Posterior cingulate gyrus (tissue), 11 donors: Measurements from ENCODE around the gene RBM7.
A peak's percentile ranks its signal among the peaks of the same experiment; 100 is the strongest.

Experiments
- DNase-seq, 10 donors: peaks; one replicate each; pipeline versions ENCODE4 v3.0.0 to v3.0.0-alpha.2; 2020 to 2021; ENCODE audit warnings: mixed read lengths in 3 of 10
- intact Hi-C: fragments of 100-400 bp; cut with DNase I; formaldehyde crosslinking; loops from one replicate; pipeline ENCODE4 v1.15.1; 2023

The RBM7 gene, protein sequence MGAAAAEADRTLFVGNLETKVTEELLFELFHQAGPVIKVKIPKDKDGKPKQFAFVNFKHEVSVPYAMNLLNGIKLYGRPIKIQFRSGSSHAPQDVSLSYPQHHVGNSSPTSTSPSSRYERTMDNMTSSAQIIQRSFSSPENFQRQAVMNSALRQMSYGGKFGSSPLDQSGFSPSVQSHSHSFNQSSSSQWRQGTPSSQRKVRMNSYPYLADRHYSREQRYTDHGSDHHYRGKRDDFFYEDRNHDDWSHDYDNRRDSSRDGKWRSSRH

DNA sequence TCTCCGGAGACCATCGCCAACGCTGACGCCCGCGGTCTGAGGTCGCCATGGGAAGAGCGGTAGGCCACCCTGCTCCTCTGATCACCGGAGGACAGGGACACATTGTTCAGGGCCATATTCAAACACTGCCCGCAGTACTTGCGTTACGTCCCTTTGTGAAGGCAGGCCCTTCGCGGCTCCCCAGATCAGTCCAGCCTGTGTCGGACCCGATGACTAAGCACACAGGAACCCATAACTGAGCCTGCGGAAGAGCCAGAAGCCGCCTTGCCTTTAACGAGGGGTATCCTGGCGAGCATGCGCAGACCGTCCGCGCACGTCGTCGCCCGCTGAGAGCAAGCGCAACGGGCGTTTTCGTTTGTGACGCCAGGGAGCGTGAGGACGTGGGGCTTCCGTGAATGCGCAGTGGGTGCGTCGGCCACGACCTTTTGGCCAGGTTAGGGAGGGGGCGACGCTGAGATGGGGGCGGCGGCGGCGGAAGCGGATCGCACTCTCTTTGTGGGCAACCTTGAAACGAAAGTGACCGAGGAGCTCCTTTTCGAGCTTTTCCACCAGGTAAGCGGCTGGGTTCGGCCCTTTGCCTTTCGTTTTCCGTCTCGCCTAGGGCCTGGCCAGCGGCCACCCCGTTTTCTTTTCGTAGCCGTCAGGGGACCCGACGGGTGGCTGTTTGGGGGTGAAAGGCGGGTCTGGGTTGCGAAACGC lies at the start of gene RBM7, which contains the start of gene C11orf71:
Gene RBM7, plus strand, starts transcription at position 451 of the 699 bp plus-strand sequence. Its CDS starts 6 bp downstream, at position 457.
Gene C11orf71, minus strand, starts transcription at position 296 of the 699 bp plus-strand sequence. Its CDS starts 180 bp downstream, at position 116.
- intact Hi-C loops, result loop anchor here (1.0 kb wide), 1 partner anchor 39 kb away; the partner anchor contains the start of gene REXO2

DNA sequence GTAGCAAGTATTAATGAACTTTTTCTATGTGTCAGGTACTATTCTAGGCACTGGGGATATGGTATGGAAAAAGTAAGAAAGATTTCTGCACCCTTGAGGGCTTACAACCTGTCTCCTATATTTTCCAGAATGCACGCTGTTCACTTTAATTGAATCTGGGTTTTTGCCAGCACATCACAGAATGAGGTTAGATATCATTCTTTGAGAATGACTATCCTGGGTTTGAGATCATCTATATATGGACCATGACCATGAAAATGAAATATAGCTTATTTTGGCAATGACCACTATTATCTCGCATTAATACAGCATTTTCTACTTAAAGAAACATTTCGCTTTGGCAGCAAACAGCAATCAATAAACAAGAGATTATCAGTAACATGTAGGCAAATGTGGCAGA lies 47.0 kb upstream of the RBM7 start:
- intact Hi-C loops, result no loop called here
- DNase-seq, result no peak

More for the DNA sequence above, at the start of gene RBM7, which contains the start of gene C11orf71:
- peak; percentile 91 to 99 (median 94) for DNase-seq

DNA sequence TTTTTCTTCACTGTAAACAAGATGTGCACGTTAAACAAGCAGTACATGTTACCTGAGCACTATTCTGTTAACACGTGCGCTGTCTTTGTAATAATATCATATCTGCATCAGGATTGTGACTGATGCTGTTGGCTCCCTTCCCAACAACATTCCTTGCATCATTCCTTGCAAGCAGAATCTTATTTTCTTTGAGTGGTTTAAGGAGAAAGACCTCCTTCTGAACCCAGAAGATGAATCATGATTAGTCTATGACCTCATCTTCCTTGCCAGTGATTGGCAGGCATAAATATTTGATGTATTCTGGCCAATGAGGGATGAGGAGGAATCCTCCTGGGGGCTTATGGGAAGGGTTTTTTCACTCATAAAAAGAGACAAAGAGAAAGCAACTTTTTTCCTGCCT lies 46.4 kb upstream of the RBM7 start:
- no peak for DNase-seq
- intact Hi-C loops, result no loop called here

DNA sequence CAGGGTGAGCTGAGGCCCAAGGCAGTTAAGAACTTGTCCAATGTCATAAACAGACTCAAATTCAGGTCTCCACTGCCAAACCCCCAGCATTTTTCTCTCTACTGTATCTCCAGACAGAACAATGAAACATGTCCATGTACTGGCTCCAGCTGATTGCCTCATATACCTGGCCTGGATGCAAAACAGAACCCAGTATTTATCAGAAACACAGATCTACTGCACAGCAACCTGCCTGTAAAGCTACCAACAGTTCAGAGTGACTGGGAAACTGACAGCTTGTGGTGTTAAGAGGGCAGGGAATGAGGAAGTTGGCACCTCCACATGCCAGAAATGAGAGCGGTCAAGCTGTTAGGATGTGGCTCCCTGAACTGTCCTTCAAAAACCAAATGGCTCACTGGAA lies 41.8 kb upstream of the RBM7 start:
- DNase-seq, result no peak
- intact Hi-C loops, result no loop called here

DNA sequence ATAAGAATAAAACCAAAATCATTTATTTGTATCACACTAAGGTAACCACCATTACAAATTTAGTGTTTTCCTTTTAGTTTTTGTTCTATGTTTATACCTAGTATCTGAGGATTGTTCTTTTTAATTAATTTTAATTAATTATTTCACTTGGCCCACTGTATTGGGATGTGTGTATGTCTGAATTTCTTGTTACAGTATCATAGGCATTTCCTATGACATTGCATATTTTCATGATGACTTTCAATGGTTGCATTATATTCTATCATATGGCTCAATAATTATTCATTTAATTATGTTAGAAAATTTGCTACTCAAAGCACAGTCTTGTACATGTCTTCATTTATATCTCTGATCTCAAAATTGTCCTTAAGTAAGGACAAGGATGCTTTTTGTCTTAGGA lies 41.1 kb upstream of the RBM7 start:
- no peak for DNase-seq
- intact Hi-C loops, result no loop called here

DNA sequence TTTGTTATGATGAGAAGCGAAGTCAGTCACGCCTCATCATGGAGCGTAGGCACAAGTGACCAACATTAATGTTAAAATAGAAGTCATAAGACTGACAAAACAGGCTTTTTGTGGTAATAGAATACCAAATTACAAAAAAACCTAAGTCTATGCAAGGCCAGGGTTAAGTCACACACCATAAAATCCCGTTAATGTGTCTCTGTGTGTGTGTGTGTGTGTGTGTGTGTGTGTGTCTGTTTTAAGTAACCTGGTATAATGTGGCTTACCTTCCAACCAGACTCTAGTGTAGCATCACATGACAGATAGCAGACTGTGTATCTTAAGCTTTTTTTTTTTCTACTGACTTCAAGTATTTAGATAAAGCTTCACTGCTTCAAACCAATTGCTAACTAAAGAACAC lies 38.1 kb upstream of the RBM7 start:
- intact Hi-C loops, result no loop called here
- no peak for DNase-seq

DNA sequence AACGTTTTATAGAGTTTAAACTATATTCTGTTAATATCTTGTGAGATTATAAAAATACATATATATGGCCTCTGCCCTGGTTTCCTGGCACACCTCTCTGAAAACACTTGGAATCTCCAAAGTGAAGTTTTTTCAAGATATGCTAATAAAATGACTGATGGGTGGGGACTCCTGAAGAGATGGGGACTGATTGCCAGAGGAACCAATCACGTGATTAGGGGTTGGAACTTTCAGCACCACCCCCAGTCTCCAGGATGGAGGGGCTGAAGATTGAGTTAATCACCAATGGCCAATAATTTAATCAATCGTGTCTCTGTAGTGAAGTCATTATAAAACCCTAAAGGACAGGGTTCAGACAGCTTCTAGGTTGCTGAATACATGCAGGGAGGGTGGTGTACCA lies 37.5 kb upstream of the RBM7 start:
- DNase-seq, result no peak
- intact Hi-C loops, result no loop called here

DNA sequence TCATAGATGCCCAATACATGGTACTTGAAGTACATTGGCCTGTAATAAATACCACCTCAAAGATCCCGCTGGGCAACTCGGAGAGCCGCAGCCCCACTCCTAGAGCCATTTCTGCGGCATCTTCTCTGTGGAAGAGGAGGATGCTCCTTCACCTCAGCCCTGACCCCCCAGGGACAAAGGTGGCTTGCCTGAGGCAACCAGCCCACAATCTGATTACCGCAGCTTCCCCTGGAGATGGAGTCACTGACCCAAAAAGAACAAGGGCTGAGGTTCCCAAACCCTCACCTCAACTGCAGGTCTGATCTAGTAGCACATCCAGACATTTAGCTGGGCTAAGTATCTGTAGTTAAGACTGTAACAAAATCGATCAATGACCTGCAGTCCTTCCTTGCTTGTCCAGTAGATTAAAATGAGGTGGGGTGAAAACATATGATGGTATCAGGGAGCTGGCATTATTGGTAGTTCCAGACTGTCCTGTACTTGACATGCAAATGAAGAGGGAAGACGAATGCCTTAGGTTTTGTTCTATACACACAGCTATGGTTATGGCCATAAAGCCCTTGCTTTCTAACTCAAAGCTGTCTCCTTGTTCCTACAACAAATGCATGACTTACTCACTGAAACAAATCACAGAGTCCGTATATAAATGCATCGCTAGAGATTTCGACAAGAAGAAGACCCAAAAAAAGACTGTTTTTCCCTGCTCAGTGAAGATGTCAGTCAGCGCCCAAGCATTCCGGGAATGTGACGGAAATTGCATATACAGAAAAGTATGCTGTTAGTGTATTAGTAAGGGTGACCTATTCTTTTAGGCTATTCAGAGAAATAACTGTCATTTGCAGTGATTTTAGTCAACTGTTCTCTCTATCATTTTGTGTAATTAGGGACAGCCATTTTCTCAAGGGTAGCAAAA lies 33.9 kb upstream of the RBM7 start:
- DNase-seq, result no peak
- intact Hi-C loops, result no loop called here

DNA sequence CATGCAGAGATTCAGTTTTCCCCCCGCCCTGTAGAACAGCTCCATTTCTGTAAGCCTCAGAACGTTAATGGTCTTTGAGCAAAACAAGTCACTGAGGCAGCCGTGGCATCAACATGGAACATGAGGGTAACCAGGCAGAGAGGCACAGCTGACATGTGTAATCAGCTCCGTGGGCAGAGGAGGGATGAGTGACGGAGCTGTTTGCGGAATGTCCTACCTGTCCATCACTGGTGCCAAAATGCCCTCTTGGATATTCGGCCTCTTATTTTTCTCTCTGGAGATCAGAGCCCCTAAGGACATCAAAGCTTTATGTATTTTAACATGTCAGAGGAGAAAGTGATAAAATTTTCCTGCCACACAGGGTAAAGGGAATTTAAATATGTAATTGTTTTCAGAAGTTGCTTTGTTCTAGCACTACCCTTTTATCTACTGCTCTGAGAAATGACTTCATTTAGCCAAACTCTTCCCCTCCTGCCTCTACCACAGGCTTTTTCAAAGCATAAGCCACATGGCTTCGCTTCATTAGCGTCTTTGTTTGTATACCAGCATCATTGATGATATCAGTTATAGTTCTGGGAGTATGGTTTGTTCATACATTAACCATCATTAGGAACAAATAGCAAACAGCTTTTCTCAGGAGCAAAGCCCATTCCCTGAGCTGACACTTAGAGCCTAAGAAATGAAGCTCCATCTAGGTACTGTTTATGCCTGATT lies 33.1 kb upstream of the RBM7 start:
- DNase-seq, result no peak
- intact Hi-C loops, result no loop called here

DNA sequence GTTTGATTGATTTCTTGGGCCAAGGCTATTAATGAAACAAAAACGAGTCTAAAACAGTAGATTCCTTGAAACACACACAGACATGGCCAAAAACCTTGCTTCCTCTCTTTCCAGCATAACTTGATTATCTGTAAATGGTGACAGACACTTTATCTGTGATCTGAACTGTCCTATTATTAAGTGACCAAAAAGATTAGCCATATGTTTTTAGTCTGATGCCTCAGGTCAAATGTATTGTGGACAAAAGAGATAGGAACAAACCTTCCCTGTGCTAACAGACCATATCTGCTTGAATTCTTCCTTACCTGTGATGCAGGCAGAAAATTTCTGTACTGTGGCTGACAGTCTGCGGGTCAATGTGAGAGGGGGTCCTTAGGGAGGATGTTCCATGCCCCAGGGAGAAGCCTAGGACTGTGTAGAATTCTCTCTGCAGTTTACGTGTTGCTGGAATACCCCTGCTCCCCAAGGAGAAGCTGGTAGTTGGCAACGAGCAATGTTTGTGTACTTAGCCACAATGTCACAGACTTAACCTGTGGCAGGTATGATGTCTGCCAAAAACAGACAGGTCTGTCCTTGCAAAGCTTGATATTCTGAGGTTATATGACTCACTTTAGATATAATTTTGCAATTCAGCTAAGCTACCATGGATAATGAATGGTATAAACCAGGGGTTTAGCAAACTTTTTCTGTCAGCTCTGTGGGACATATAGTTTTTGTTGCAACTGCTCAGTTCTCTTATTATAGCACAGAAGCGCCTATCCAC lies 31.4 kb upstream of the RBM7 start:
- no peak for DNase-seq
- intact Hi-C loops, result no loop called here

DNA sequence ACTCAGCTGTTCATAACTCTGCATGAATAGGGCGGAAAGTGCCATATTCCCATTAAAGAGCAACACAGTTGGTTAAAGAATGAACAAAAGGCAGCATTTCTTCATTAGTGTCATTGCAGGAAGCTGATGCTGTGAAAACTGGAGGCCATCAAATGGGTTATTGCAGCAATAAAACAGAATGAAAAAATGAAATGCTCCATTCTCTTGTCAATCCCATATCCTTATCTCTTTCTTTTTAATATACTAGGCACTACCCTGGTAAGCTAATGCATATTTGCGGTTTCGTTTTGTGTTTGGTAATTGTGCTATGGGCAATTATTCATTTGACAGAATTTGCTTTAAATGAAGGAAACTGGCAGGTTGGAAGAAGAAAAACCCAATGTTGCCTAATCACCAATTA lies 25.4 kb upstream of the RBM7 start:
- intact Hi-C loops, result no loop called here
- no peak for DNase-seq

DNA sequence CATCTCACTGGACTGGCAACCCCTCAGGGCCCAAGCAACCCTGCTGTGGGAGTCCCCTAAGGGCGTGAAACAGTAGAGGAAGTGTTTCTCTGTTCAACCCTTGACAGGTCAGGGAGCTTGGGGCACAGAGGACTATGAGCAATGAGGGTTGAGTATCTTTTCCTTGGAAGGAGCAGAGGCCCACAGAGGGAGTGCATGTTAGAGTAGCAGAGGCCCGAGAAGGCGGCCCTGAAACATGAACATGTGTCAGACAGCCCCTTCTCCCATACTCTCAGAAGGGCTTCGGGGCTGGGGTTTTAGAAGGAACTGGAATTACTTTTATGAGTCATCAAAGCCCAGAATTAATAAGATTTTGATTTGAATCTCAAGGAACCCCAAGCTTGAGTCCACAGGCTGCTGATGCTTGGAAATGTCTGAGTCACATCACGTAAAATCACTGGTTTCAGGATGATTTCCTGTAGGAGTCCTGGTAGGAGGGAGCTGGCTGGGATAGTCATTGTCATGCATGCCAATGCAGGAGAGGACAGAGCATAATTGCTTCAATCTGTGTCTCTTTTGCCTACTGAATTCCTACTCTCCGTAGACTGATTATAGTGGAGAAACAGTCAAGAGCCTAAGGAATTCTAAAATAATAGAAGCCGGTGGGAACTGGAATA lies 22.7 kb upstream of the RBM7 start:
- DNase-seq, result no peak
- intact Hi-C loops, result no loop called here

DNA sequence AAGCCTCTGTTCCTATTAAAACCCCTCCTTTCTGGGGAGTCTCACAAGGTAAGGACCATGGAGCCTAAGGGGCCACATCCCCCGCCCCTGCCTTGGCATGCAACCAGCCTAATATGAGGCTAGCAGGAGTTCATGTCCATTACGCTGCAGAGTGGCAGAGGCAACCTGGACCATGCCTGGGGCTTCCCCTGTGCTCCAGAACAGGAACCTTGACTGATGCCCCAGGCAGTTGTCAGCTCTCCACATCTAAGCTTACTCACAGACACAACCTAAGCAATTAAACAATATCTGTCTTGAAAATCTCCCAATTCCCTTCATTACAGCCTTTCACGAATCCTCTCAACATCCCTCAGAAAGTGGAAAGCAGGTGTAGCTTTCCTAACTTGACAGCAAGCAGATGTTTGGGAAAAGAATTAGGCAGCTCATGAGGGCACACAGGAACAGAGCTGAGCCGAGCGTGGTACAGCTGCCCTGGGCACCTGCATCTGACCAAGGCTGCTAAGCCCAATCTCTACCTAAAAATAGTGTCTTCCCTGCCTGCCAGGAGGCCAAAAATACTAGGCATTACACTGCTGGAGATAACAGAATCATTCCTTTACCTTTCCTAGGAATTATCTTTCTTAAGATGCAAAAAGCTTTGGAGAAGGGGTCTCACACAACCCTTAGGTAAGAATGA lies 20.9 kb upstream of the RBM7 start:
- DNase-seq, result no peak
- intact Hi-C loops, result no loop called here

DNA sequence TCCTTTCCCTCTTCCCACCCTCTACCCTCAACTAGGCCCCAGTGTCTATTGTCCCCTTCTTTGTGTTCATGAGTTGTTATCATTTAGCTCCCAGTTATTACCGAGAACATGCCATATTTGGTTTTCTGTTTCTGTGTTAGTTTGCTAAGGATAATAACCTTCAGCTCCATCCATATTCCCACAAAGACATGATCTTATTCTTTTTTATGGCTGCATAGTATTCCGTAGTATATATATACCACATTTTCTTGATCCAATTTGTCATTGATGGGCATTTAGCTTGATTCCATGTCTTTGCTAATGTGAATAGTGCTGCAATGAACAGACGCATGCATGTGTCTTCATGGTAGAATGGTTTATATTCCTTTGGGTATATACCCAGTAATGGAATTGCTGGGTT lies 18.0 kb upstream of the RBM7 start:
- DNase-seq, result no peak
- intact Hi-C loops, result no loop called here

DNA sequence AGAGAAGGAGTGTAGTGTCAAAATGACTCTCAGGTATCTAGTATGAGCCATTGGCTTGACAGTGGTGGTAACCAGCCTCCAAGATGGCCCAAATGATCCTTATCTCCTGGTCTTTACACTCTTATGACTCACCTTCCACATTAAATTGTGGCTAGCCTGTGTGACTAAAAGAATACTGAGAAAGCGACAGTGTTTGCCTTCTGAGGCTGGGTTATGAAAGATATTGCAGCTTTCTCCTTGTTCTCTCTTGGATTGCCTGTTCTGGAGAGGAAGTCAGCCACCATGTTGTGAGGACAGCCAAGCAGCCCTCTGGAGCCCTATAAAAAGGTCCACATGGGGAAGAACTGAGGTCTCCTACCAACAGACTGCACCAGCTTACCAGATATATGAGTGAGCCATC lies 16.0 kb upstream of the RBM7 start:
- intact Hi-C loops, result no loop called here
- DNase-seq, result no peak

DNA sequence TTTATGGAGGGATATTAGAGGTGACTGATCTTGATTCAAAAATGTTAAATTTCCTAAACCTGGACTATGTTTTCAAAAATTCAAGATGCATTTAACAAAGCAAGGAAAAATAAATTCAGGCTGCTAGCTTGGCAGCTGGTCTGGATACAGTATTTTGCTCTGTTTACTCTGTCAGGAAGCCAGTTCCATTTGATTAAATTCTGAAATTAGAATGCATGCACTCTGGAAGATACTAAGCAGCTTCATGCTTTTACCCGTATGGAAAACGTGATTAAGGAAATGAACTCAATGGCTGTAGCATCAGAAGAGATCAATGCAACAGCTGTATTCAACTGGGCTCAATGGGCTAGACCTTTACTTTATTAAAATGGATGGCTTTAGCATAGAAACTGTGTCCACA lies 14.3 kb upstream of the RBM7 start:
- intact Hi-C loops, result no loop called here
- DNase-seq, result no peak

DNA sequence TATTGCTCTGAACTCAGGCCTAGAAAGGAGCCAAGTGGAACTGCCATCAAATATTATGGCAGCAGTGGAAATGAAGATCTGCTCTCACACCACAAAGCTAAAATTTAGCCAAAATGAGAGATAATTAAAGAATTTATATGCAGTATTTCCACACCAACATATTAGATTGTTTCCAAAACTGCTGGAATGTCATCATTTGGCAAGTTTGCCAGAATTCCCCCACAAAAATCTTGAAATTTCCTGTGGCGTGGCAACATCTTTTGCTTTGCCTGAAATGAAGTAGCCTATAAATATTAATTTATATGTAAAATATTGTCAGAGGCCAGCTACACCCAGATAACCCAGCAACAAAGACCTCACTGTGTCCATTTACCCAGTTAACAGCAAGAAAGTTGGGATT lies 13.9 kb upstream of the RBM7 start:
- DNase-seq, result no peak
- intact Hi-C loops, result no loop called here

DNA sequence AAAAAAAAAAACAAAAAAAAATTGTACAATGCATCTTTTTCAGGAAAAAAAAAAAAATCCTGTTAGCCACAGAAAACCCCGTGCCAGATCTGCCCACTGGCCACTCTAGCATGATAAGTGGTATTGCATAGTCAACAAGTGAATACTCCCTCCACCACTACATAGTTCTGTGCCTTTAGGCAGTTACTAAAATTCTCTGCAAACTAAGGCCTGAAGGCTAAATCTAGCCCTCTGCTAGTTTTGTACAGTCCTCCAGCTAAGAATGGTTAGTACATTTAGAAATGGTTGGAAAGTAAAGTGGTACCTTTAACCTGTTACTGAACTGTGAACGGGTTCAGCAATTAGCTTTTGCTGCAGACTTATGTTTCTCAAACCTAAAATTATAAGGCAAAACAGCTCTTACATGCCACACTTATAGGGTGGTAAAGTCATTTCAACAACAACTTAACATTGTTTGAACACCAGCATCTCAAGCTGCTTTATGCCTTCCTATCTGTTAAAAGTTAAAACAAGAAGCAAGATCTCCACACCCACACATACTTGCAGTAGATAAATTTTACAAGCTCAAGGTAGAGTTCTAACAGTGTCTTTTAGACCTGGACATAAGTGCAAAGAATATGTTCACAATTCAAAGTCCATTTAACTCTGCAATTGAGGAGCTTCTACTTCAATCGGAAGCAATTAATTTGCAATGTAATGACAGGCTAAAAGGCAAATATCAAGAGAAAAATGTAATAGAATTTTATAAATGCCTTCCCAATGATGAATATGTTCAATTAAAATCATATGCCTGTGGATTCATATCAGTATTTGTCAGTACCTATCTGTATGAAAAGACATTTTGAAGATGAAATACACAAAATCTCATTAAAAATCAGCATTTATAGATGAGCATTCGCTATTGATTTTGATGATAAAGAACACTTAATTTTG lies 7.5 kb upstream of the RBM7 start:
- no peak for DNase-seq
- intact Hi-C loops, result no loop called here
